HEK293 (cell line): ENCODE measurements around the gene VAPA.

Source experiments
- ATF2 ChIP-seq: fragments of 450-650 bp; formaldehyde crosslinking; IDR thresholded peaks from 2 replicates; pipeline ENCODE4 v1.5.1; 2016; ENCODE audit warnings: missing biosample characterization, missing genetic modification characterization, low read depth
- CTCF ChIP-seq: fragments of 450-650 bp; formaldehyde crosslinking; IDR thresholded peaks from 2 replicates; pipeline ENCODE4 v1.5.1; 2016; ENCODE audit warnings: missing biosample characterization, missing genetic modification characterization
- SALL2 ChIP-seq: fragments of 450-650 bp; formaldehyde crosslinking; IDR thresholded peaks from 2 replicates; pipeline ENCODE4 v1.5.0; 2017; ENCODE audit warnings: missing biosample characterization, mild to moderate bottlenecking, missing genetic modification characterization, borderline replicate concordance
- SCRT1 ChIP-seq: fragments of 450-650 bp; formaldehyde crosslinking; IDR thresholded peaks from 2 replicates; pipeline ENCODE4 v1.5.1; 2016; ENCODE audit warnings: missing biosample characterization, missing genetic modification characterization, borderline replicate concordance
- ZBTB10 ChIP-seq: fragments of 450-650 bp; formaldehyde crosslinking; IDR thresholded peaks from 2 replicates; pipeline ENCODE4 v1.5.1; 2016; ENCODE audit warnings: missing biosample characterization, missing genetic modification characterization
- ZNF121 ChIP-seq: fragments of 450-650 bp; formaldehyde crosslinking; IDR thresholded peaks from 2 replicates; pipeline ENCODE4 v1.5.1; 2016; ENCODE audit warnings: missing biosample characterization, missing genetic modification characterization
- ZNF169 ChIP-seq: fragments of 450-650 bp; formaldehyde crosslinking; IDR thresholded peaks from 2 replicates; pipeline ENCODE4 v1.5.1; 2016; ENCODE audit warnings: missing biosample characterization, missing genetic modification characterization
- ZNF23 ChIP-seq: fragments of 450-650 bp; formaldehyde crosslinking; IDR thresholded peaks from 2 replicates; pipeline ENCODE4 v1.5.1; 2016; ENCODE audit warnings: missing biosample characterization, missing genetic modification characterization, borderline replicate concordance
- ZNF549 ChIP-seq: fragments of 450-650 bp; IDR thresholded peaks from 2 replicates; pipeline ENCODE4 v1.5.1; 2018; ENCODE audit warnings: missing biosample characterization, missing genetic modification characterization, mild to moderate bottlenecking, inconsistent platforms, moderate library complexity
- ZNF645 ChIP-seq: fragments of 450-650 bp; formaldehyde crosslinking; IDR thresholded peaks from 2 replicates; pipeline ENCODE4; 2016; ENCODE audit warnings: missing biosample characterization, missing genetic modification characterization
- ZNF791 ChIP-seq: fragments of 450-650 bp; formaldehyde crosslinking; IDR thresholded peaks from 2 replicates; pipeline ENCODE4 v1.5.1; 2016; ENCODE audit warnings: missing biosample characterization, missing genetic modification characterization
- ZSCAN5A ChIP-seq: fragments of 450-650 bp; formaldehyde crosslinking; IDR thresholded peaks from 2 replicates; pipeline ENCODE4 v1.5.1; 2016; ENCODE audit warnings: missing biosample characterization, missing genetic modification characterization

- TF ChIP-seq ZNF549 (tag by site-specific recombination) (no peak), ZSCAN5A (tag by site-specific recombination) (no peak), CTCF (tag by site-specific recombination) (no peak), SCRT1 (no peak), ATF2 (no peak), SALL2 (tag by site-specific recombination) (no peak), ZNF169 (tag by site-specific recombination) (no peak), ZNF645 (tag by site-specific recombination) (no peak), ZNF23 (tag by site-specific recombination) (no peak), ZNF121 (tag by site-specific recombination) (no peak), ZBTB10 (no peak), ZNF791 (tag by site-specific recombination) (no peak)
Measured at GRCh38 chr18:9867071-9867594, 46.7 kb upstream of the VAPA start.
